Measurements from ENCODE around the gene PML. TPM values are rescaled to one million over a fixed set of nuclear protein-coding genes. Genes with fewer than 3 reads are reported as not detected.

The PML gene
- total and polyA plus RNA-seq, 2 of the 4 experiments (the other 2 are of a cell fraction) = 8.8 to 22.6 TPM

GRCh38 chr15:73997986-73998385 lies 3.5 kb downstream of the PML start:
- Histone ChIP-seq H4K91ac (ENCODE audit: insufficient read depth, low read depth, low read length) (no peak overlapping the region), H3K27ac (ENCODE audit: insufficient read depth, low read length) (no peak overlapping the region), H4K5ac (ENCODE audit: low read depth, low read length) (no peak overlapping the region), H3K79me1 (ENCODE audit: low read depth in 1 of 2, low read length in 2 of 2) (peaks cover 19 to 79% of the 10 kb centered on the region in 2 experiments), H4K8ac (ENCODE audit: low read depth in 2 of 2, low read length in 2 of 2) (no peak overlapping the region), H3K18ac (ENCODE audit: low read depth, low read length) (no peak overlapping the region), H2AK5ac (ENCODE audit: low read depth, low read length) (no peak overlapping the region), H2BK5ac (ENCODE audit: low read depth, low read length, poor library complexity, severe bottlenecking) (no peak overlapping the region), H3K27me3 (ENCODE audit: control insufficient read depth, insufficient read depth, low read length) (no peaks in the 10 kb centered on the region), H2BK120ac (ENCODE audit: low read depth, low read length) (no peak overlapping the region), H3K56ac (ENCODE audit: extremely low read depth, insufficient read depth, low read length) (no peak overlapping the region), H3K9ac (ENCODE audit: low read depth, low read length) (no peak overlapping the region), H2AFZ (replicated peaks; ENCODE audit: low read length, poor library complexity) (no peak overlapping the region), H3K36me3 (ENCODE audit: control insufficient read depth, insufficient read depth, low read length) (peaks cover 13% of the 10 kb centered on the region), H3K9me3 (ENCODE audit: control insufficient read depth, insufficient read depth, low read length) (no peaks in the 10 kb centered on the region), H2BK20ac (ENCODE audit: low read depth, low read length) (no peak overlapping the region), H3K14ac (replicated peaks; ENCODE audit: low read depth, low read length) (no peak overlapping the region), H3K4me3 (ENCODE audit: insufficient read depth, low read depth, low read length) (no peak overlapping the region), H2BK15ac (ENCODE audit: low read depth, low read length) (no peak overlapping the region), H3K23ac (ENCODE audit: low read depth, low read length) (no peak overlapping the region), H3K4ac (ENCODE audit: low read depth, low read length) (no peak overlapping the region), H3K4me1 (ENCODE audit: control insufficient read depth, insufficient read depth, low read length) (peaks cover 3% of the 10 kb centered on the region), H2AK9ac (replicated peaks; ENCODE audit: low read depth, low read length, poor library complexity) (no peak overlapping the region), H3K4me2 (ENCODE audit: low read depth, low read length) (no peak overlapping the region), H4K20me1 (ENCODE audit: insufficient read depth, low read length) (peaks cover 11% of the 10 kb centered on the region; the same call in 1 of the 2 replicates), H3K9me1 (ENCODE audit: insufficient read depth, low read length) (peaks cover 6% of the 10 kb centered on the region; the same call in 1 of the 2 replicates)
- dilution Hi-C loops (cut with HindIII; ENCODE audit: low sequenced_read_pairs, unreplicated experiment) (no loop called here), in situ Hi-C loops (cut with MboI; ENCODE audit: low sequenced_read_pairs) (no loop called here), intact Hi-C loops (cut with micrococcal nuclease) (no loop called here)
- ChIA-PET CTCF (interaction anchor here (1.0 kb wide), 1 partner anchor 39 kb away, joined by 3 read pairs; no protein-coding TSS in a partner anchor), POLR2A (ENCODE audit: unreplicated experiment) (no interaction called here)
- BruUV-seq (replicated peaks) = no TSS peak
- ATAC-seq (ENCODE audit: low read depth) (no peak), DNase-seq (no peak)
- TF ChIP-seq NFE2L2 (IDR thresholded peaks at IDR 0.05; ENCODE audit: low read depth, low read length) (no peak), BHLHE40 (IDR thresholded peaks at IDR 0.05; ENCODE audit: low read depth, low read length) (no peak), FOS (IDR thresholded peaks at IDR 0.05; ENCODE audit: low read depth, low read length) (no peak), CTCF (conservative IDR thresholded peaks at IDR 0.05; ENCODE audit: low read depth, low read length) (no peak), RFX5 (IDR thresholded peaks at IDR 0.05; ENCODE audit: low read depth, low read length) (no peak), POLR2A (IDR thresholded peaks at IDR 0.05; ENCODE audit: low read depth, low read length) (no peak), MAFK (IDR thresholded peaks at IDR 0.05; ENCODE audit: low read depth, low read length) (no peak), MXI1 (IDR thresholded peaks at IDR 0.05; ENCODE audit: borderline replicate concordance, low read depth, low read length) (no peak), CHD1 (IDR thresholded peaks at IDR 0.05; ENCODE audit: low read depth, low read length) (no peak), RAD21 (IDR thresholded peaks at IDR 0.05; ENCODE audit: low read length) (no peak), ELK1 (IDR thresholded peaks at IDR 0.05; ENCODE audit: borderline replicate concordance, low read depth, low read length) (no peak), MAZ (IDR thresholded peaks at IDR 0.05; ENCODE audit: borderline replicate concordance, low read depth, low read length) (no peak), CEBPB (IDR thresholded peaks at IDR 0.05; ENCODE audit: low read depth, low read length) (no peak), RCOR1 (IDR thresholded peaks at IDR 0.05; ENCODE audit: insufficient replicate concordance, low read length) (no peak), SMC3 (IDR thresholded peaks at IDR 0.05; ENCODE audit: low read depth, low read length) (no peak)
- TF ChIP-seq, protein P1, sequence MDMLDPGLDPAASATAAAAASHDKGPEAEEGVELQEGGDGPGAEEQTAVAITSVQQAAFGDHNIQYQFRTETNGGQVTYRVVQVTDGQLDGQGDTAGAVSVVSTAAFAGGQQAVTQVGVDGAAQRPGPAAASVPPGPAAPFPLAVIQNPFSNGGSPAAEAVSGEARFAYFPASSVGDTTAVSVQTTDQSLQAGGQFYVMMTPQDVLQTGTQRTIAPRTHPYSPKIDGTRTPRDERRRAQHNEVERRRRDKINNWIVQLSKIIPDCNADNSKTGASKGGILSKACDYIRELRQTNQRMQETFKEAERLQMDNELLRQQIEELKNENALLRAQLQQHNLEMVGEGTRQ (IDR thresholded peaks at IDR 0.05; ENCODE audit: low read depth, low read length) = no peak
- 95% methylated on average over 21 of the region's 27 CpGs; no CpG with 5 or more reads in 1 of the 2 experiments for WGBS, 2 experiments (ENCODE audit: extremely low coverage in 2 of 2, insufficient read length in 1 of 2)

Measured in IMR-90 (cell line).